Measurements from ENCODE around the gene NLGN1.

NLGN1 gene

GRCh38 chr3:173734895-173735294 is 337.4 kb downstream of the NLGN1 start:
- Histone ChIP-seq H3K9me3 (ENCODE audit: low read length) (no peaks in the 10 kb centered on the region), H3K79me2 (ENCODE audit: insufficient read depth, low read length) (no peaks in the 10 kb centered on the region), H3K4me3 (ENCODE audit: low read depth, low read length, poor library complexity, severe bottlenecking) (no peak overlapping the region), H3K4me1 (ENCODE audit: insufficient read depth, low read length, severe bottlenecking) (no peaks in the 10 kb centered on the region), H2AFZ (ENCODE audit: low read length) (no peak overlapping the region), H3K27ac (ENCODE audit: low read depth, low read length, poor library complexity, severe bottlenecking) (no peak overlapping the region), H3K9me2 (ENCODE audit: low read depth, low read length) (no peaks in the 10 kb centered on the region), H4K20me1 (ENCODE audit: insufficient read depth, low read length) (no peaks in the 10 kb centered on the region), H3F3A (ENCODE audit: insufficient read depth, low read length) (no peaks in the 10 kb centered on the region), H3K27me3 (ENCODE audit: insufficient read depth, low read length) (no peaks in the 10 kb centered on the region), H3K36me3 (ENCODE audit: insufficient read depth, low read length) (no peaks in the 10 kb centered on the region), H3K4me2 (ENCODE audit: low read length) (no peak overlapping the region), H3K9ac (ENCODE audit: low read length) (no peak overlapping the region)
- no peak for TF ChIP-seq CTCF (IDR thresholded peaks at IDR 0.05; ENCODE audit: low read length)
- no peak for TF ChIP-seq EZH2 (IDR thresholded peaks at IDR 0.05; ENCODE audit: borderline replicate concordance, low read length)

DNA sequence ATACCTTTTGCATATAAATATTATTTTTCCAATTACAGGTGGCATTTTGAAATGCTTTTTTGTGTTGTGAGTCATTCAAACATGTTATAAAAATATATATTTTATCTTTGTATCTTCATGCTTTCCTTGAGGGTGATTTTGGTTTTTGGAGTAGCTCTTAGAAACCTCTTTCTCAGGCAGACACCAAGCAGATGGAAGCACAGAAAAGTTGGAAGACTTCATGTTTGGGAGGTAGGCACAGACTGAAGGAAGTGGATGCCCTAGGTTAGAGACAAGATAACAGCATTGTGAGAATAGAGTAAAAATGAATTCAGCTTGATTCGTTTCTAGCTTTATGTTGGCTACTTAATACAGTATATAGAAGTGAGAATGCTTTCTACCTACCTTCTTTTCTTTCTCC is 338.3 kb downstream of the NLGN1 start:
- Histone ChIP-seq H3K4me3 (ENCODE audit: low read depth, low read length, poor library complexity, severe bottlenecking) (no peak overlapping the region), H3K36me3 (ENCODE audit: insufficient read depth, low read length) (no peaks in the 10 kb centered on the region), H3K79me2 (ENCODE audit: insufficient read depth, low read length) (no peaks in the 10 kb centered on the region), H3K4me2 (ENCODE audit: low read length) (no peak overlapping the region), H3K9ac (ENCODE audit: low read length) (no peak overlapping the region), H3K27ac (ENCODE audit: low read depth, low read length, poor library complexity, severe bottlenecking) (no peak overlapping the region), H2AFZ (ENCODE audit: low read length) (no peak overlapping the region), H3K4me1 (ENCODE audit: insufficient read depth, low read length, severe bottlenecking) (no peaks in the 10 kb centered on the region), H3F3A (ENCODE audit: insufficient read depth, low read length) (no peaks in the 10 kb centered on the region), H3K9me3 (ENCODE audit: low read length) (no peaks in the 10 kb centered on the region), H3K27me3 (ENCODE audit: insufficient read depth, low read length) (no peaks in the 10 kb centered on the region), H3K9me2 (ENCODE audit: low read depth, low read length) (no peaks in the 10 kb centered on the region), H4K20me1 (ENCODE audit: insufficient read depth, low read length) (no peaks in the 10 kb centered on the region)
- TF ChIP-seq CTCF (IDR thresholded peaks at IDR 0.05; ENCODE audit: low read length) (no peak), EZH2 (IDR thresholded peaks at IDR 0.05; ENCODE audit: borderline replicate concordance, low read length) (no peak)

- Histone ChIP-seq H3K79me2 (ENCODE audit: insufficient read depth, low read length) (no peaks in the 10 kb centered on the region), H3K9me3 (ENCODE audit: low read length) (no peaks in the 10 kb centered on the region), H3K27me3 (ENCODE audit: insufficient read depth, low read length) (no peaks in the 10 kb centered on the region), H3K9me2 (ENCODE audit: low read depth, low read length) (no peaks in the 10 kb centered on the region), H4K20me1 (ENCODE audit: insufficient read depth, low read length) (no peaks in the 10 kb centered on the region), H3K9ac (ENCODE audit: low read length) (no peak overlapping the region), H3K4me1 (ENCODE audit: insufficient read depth, low read length, severe bottlenecking) (no peaks in the 10 kb centered on the region), H3F3A (ENCODE audit: insufficient read depth, low read length) (no peaks in the 10 kb centered on the region), H2AFZ (ENCODE audit: low read length) (no peak overlapping the region), H3K4me3 (ENCODE audit: low read depth, low read length, poor library complexity, severe bottlenecking) (no peak overlapping the region), H3K4me2 (ENCODE audit: low read length) (no peak overlapping the region), H3K27ac (ENCODE audit: low read depth, low read length, poor library complexity, severe bottlenecking) (no peak overlapping the region), H3K36me3 (ENCODE audit: insufficient read depth, low read length) (no peaks in the 10 kb centered on the region)
- TF ChIP-seq CTCF (IDR thresholded peaks at IDR 0.05; ENCODE audit: low read length) (no peak), EZH2 (IDR thresholded peaks at IDR 0.05; ENCODE audit: borderline replicate concordance, low read length) (no peak)
Measured at GRCh38 chr3:173737167-173737808, 339.7 kb downstream of the NLGN1 start.

Measured in OCI-LY1 (cell line).